Endothelial cell of umbilical vein (primary cell): ENCODE measurements around the gene LRP1-AS. TPM values are rescaled to one million over a fixed set of nuclear protein-coding genes. Genes with fewer than 3 reads are reported as not detected.

Experiments
- BruUV-seq: library from RNA; stranded (reverse); fragments of 400-500 nt; replicated peaks from 2 replicates; lab custom pipeline; 2021; lab: Mats Ljungman, UMichigan
- CTCF ChIA-PET: fragments of 300-600, 350-600 bp; sonication (Branson Sonifier 250); formaldehyde crosslinking; loops from one replicate; lab custom pipeline; 2021; ENCODE audit warnings: antibody characterized with exemption, inconsistent platforms; lab: Charles Lee
- POLR2A ChIA-PET: fragments of 300-600, 350-600 bp; sonication (Branson Sonifier 250); formaldehyde crosslinking; loops from one replicate; lab custom pipeline; 2021; ENCODE audit warnings: antibody characterized with exemption, inconsistent platforms; lab: Charles Lee
- DNase-seq: peaks from one replicate; pipeline ENCODE4 v3.0.0-alpha.2; 2011; ENCODE audit warnings: low read depth, low spot score
- FAIRE-seq: peaks from 2 replicates; lab custom pipeline; 2011; peaks lifted over from hg19 to GRCh38; lab: Jason Lieb, UNC
- H2AFZ ChIP-seq: 2 replicates; pipeline ENCODE4 v1.6.0; 2012; ENCODE audit warnings: low read depth, low read length, control low read depth, inconsistent platforms
- H3K27ac ChIP-seq: 2 replicates; pipeline ENCODE4 v1.5.1; 2011; ENCODE audit warnings: low read depth, mild to moderate bottlenecking, control low read depth, low read length, moderate library complexity; ENCODE audit not compliant: insufficient read depth
- H3K27me3 ChIP-seq, 2 experiments: 2 replicates each; pipeline versions ENCODE4 v1.6.0 to v1.6.1; 2011; ENCODE audit warnings: low read length in 2 of 2, mixed read lengths in 1 of 2; ENCODE audit not compliant: control insufficient read depth in 2 of 2, insufficient read depth in 2 of 2
- H3K36me3 ChIP-seq, 2 experiments: 2 replicates in 1 of 2; 3 replicates in 1 of 2; pipeline ENCODE4 v1.5.1; 2011; ENCODE audit warnings: low read length in 2 of 2, mild to moderate bottlenecking in 1 of 2, moderate library complexity in 1 of 2; ENCODE audit not compliant: control insufficient read depth in 2 of 2, insufficient read depth in 2 of 2; ENCODE audit errors: extremely low read depth in 1 of 2
- H3K4me1 ChIP-seq: 3 replicates; pipeline ENCODE4 v1.5.1; 2011; ENCODE audit warnings: mild to moderate bottlenecking, low read length; ENCODE audit not compliant: control insufficient read depth, insufficient read depth; ENCODE audit errors: extremely low read depth
- H3K4me2 ChIP-seq: 2 replicates; pipeline ENCODE4 v1.6.1; 2011; ENCODE audit warnings: low read length, control low read depth, mixed read lengths; ENCODE audit not compliant: insufficient read depth
- H3K4me3 ChIP-seq, 3 experiments: fragments of 200-600 bp in 1 of 3; sonication (generic), shearing (Covaris generic) in 1 of 3; replicated peaks in 1 of 3; 2 replicates each; pipeline ENCODE4 v1.5.1; 2011 to 2016; ENCODE audit warnings: control low read depth in 3 of 3, low read length in 3 of 3, mild to moderate bottlenecking in 2 of 3, inconsistent platforms in 1 of 3, low read depth in 1 of 3, moderate library complexity in 1 of 3; ENCODE audit not compliant: insufficient read depth in 1 of 3
- H3K79me2 ChIP-seq: 2 replicates; pipeline ENCODE4 v1.6.0; 2012; ENCODE audit warnings: low read length, inconsistent platforms; ENCODE audit not compliant: control insufficient read depth, insufficient read depth
- H3K9ac ChIP-seq: replicated peaks from 2 replicates; pipeline ENCODE3; 2011; ENCODE audit warnings: low read length, control low read depth; ENCODE audit not compliant: insufficient read depth; ENCODE audit errors: extremely low read depth
- H3K9me1 ChIP-seq: replicated peaks from 3 replicates; pipeline ENCODE4 v1.6.0; 2011; ENCODE audit warnings: mild to moderate bottlenecking, low read length; ENCODE audit not compliant: control insufficient read depth, insufficient read depth; ENCODE audit errors: extremely low read depth
- H3K9me3 ChIP-seq: replicated peaks from 2 replicates; pipeline ENCODE4 v1.5.1; 2012; ENCODE audit warnings: low read length, inconsistent platforms; ENCODE audit not compliant: control insufficient read depth, insufficient read depth
- H4K20me1 ChIP-seq: replicated peaks from 2 replicates; pipeline ENCODE3; 2011; ENCODE audit warnings: mild to moderate bottlenecking, low read length; ENCODE audit not compliant: control insufficient read depth, insufficient read depth; ENCODE audit errors: extremely low read depth
- CTCF ChIP-seq, 2 donors: IDR thresholded peaks; 1 replicate in 1 of 2; 2 replicates in 1 of 2; pipeline ENCODE4 v1.5.1; 2011; ENCODE audit warnings: low read length in 2 of 2, mild to moderate bottlenecking in 2 of 2, moderate library complexity in 2 of 2, control low read depth in 1 of 2, inconsistent platforms in 1 of 2, low read depth in 1 of 2; ENCODE audit not compliant: insufficient read depth in 1 of 2; ENCODE audit errors: extremely low read depth in 1 of 2
- EZH2 ChIP-seq: IDR thresholded peaks from 2 replicates; pipeline ENCODE4 v1.6.1; 2012; ENCODE audit warnings: borderline replicate concordance, low read depth, mild to moderate bottlenecking, moderate library complexity, low read length, inconsistent platforms; ENCODE audit not compliant: severe bottlenecking
- FOS ChIP-seq: IDR thresholded peaks from 2 replicates; pipeline ENCODE4 v1.6.1; 2011; ENCODE audit warnings: mild to moderate bottlenecking, low read length, moderate library complexity, borderline replicate concordance; ENCODE audit not compliant: insufficient read depth
- GATA2 ChIP-seq: IDR thresholded peaks from 2 replicates; pipeline ENCODE4 v1.7.0; 2011; ENCODE audit warnings: low read depth, mild to moderate bottlenecking, moderate library complexity, mixed read lengths, low read length; ENCODE audit not compliant: insufficient read length, insufficient read depth
- JUN ChIP-seq: IDR thresholded peaks from 2 replicates; pipeline ENCODE4 v1.6.1; 2011; ENCODE audit warnings: borderline replicate concordance, low read depth; ENCODE audit not compliant: insufficient read length, insufficient read depth
- MAX ChIP-seq: IDR thresholded peaks from 2 replicates; pipeline ENCODE4 v1.6.1; 2011; ENCODE audit not compliant: insufficient read depth, insufficient read length
- MYC ChIP-seq: IDR thresholded peaks from one replicate; pipeline ENCODE4 v1.6.1; 2011; ENCODE audit warnings: mild to moderate bottlenecking, low read depth, low read length
- POLR2A ChIP-seq: IDR thresholded peaks from 2 replicates; pipeline ENCODE4 v1.6.1; 2012; ENCODE audit warnings: low read depth, mild to moderate bottlenecking, control low read depth, low read length
- POLR2AphosphoS5 ChIP-seq: IDR thresholded peaks from 2 replicates; pipeline ENCODE4 v1.6.1; 2012; ENCODE audit warnings: low read depth, mild to moderate bottlenecking, control low read depth, low read length, moderate library complexity; ENCODE audit not compliant: insufficient read depth
- dilution Hi-C: fragments of 300-500 bp; cut with MboI; formaldehyde crosslinking; loops from one replicate; pipeline ENCODE4 v1.15.0; 2019; ENCODE audit warnings: low sequenced_read_pairs; ENCODE audit not compliant: extremely low pct_ligation_motif_present
- intact Hi-C: fragments of 100-400 bp; cut with micrococcal nuclease; formaldehyde crosslinking; loops from one replicate; pipeline ENCODE4 v1.10.0; 2022
- polyA plus RNA-seq, 4 experiments: library from polyadenylated mRNA; depleted of rRNA in 3 of 4; stranded (reverse) in 3 of 4; unstranded in 1 of 4; fragments of >200 nt; gene quantifications; 2 replicates each; pipeline versions ENCODE4 v1.2.1 to v1.2.3, GENCODE V29; 2011 to 2012; ENCODE audit warnings: missing spikeins in 1 of 4
- total RNA-seq: library from RNA; stranded (reverse); gene quantifications from 2 replicates; pipeline ENCODE4 v1.2.3, GENCODE V29; 2021

The LRP1-AS gene
- total and polyA plus RNA-seq, 2 donors (not counting 3 experiments of a cell fraction or from before 2014, with no cell fraction given): not detected

GRCh38 chr12:57105011-57105753, 42.2 kb downstream of the LRP1-AS start:
- Histone ChIP-seq H3K79me2 (peaks cover 8% of the 10 kb centered on the region), H3K9ac (no peak overlapping the region), H3K4me3 (no peak overlapping the region), H3K4me2 (no peak overlapping the region), H3K27me3 (no peaks in the 10 kb centered on the region), H2AFZ (no peak overlapping the region), H3K27ac (no peak overlapping the region), H3K36me3 (peaks cover 4 to 32% of the 10 kb centered on the region in 2 experiments), H3K9me3 (no peaks in the 10 kb centered on the region), H4K20me1 (no peaks in the 10 kb centered on the region), H3K4me1 (peaks cover 6% of the 10 kb centered on the region), H3K9me1 (no peaks in the 10 kb centered on the region)
- CTCF ChIA-PET: interaction anchor here (1.3 kb wide), 1 partner anchor 36 kb away, joined by 4 read pairs; no protein-coding TSS in a partner anchor
- TF ChIP-seq GATA2 (no peak), CTCF (IDR thresholded peaks at IDR 0.05; ENCODE audit: extremely low read depth in 1 of 2, insufficient read depth in 1 of 2, low read depth in 1 of 2, low read length in 2 of 2) (no peak), MAX (no peak), MYC (no peak), EZH2 (no peak), POLR2A (no peak), FOS (no peak), POLR2AphosphoS5 (no peak), JUN (no peak)
- no peak for DNase-seq
- BruUV-seq: no TSS peak
- FAIRE-seq: no peak
- intact Hi-C loops (no loop called here), dilution Hi-C loops (no loop called here)
- POLR2A ChIA-PET: no interaction called here
